Prostate gland (tissue), 2 donors: ENCODE measurements around the gene CHN1.

Source experiments
- POLR2A ChIP-seq: fragments of 450-650 bp; IDR thresholded peaks from one replicate; pipeline ENCODE4 v1.6.1; 2016; ENCODE audit warnings: antibody characterized with exemption, mild to moderate bottlenecking
- POLR2AphosphoS5 ChIP-seq: sonication (generic); formaldehyde crosslinking; IDR thresholded peaks from one replicate; pipeline ENCODE4 v1.6.1; 2017; ENCODE audit warnings: antibody characterized with exemption
- TF ChIP-seq, protein P1 (sequence below), 4 experiments: fragments of 200-600 bp in 2 of 4; fragments of 450-650 bp in 2 of 4; sonication (generic) in 2 of 4; IDR thresholded peaks; 1 replicate in 3 of 4; 2 replicates in 1 of 4; pipeline ENCODE4 v1.5.1; 2016 to 2019; ENCODE audit warnings: antibody characterized with exemption in 4 of 4, mild to moderate bottlenecking in 2 of 4, moderate library complexity in 2 of 4

DNA sequence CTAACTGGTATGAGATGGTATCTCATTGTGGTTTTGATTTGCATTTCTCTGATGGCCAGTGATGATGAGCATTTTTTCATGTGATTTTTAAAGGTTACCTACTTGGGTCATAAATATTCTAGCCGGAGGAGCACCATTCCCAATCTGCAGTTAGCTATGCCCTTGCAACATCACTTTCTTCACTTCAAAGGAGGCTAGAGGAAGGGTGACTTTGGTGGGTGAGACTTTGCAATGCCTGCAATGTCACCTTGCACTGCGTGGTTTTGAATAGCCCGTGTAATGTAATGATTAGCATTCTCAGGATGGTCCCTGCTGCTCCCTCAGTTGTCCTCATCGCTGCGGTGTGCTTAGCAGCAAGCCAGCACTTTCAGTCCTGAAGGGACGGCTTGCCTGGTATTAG lies 184.8 kb downstream of the CHN1 start:
- TF ChIP-seq POLR2A, result no peak
- TF ChIP-seq, protein P1, sequence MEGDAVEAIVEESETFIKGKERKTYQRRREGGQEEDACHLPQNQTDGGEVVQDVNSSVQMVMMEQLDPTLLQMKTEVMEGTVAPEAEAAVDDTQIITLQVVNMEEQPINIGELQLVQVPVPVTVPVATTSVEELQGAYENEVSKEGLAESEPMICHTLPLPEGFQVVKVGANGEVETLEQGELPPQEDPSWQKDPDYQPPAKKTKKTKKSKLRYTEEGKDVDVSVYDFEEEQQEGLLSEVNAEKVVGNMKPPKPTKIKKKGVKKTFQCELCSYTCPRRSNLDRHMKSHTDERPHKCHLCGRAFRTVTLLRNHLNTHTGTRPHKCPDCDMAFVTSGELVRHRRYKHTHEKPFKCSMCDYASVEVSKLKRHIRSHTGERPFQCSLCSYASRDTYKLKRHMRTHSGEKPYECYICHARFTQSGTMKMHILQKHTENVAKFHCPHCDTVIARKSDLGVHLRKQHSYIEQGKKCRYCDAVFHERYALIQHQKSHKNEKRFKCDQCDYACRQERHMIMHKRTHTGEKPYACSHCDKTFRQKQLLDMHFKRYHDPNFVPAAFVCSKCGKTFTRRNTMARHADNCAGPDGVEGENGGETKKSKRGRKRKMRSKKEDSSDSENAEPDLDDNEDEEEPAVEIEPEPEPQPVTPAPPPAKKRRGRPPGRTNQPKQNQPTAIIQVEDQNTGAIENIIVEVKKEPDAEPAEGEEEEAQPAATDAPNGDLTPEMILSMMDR (IDR thresholded peaks at IDR 0.05), result no peak
- TF ChIP-seq POLR2AphosphoS5, result no peak
